GM21786 (cell line): ENCODE measurements around the gene PRSS53.
"Not testable (repeated sequence)": the region's sequence is repeated elsewhere in the genome, so short reads cannot be mapped to it uniquely, and the experiment has no call there.

Source experiments
- ATAC-seq: cut with Tn5 transposase; IDR thresholded peaks from one replicate; pipeline ENCODE4 v1.9.1; 2021; ENCODE audit not compliant: unreplicated experiment

PRSS53 gene

DNA sequence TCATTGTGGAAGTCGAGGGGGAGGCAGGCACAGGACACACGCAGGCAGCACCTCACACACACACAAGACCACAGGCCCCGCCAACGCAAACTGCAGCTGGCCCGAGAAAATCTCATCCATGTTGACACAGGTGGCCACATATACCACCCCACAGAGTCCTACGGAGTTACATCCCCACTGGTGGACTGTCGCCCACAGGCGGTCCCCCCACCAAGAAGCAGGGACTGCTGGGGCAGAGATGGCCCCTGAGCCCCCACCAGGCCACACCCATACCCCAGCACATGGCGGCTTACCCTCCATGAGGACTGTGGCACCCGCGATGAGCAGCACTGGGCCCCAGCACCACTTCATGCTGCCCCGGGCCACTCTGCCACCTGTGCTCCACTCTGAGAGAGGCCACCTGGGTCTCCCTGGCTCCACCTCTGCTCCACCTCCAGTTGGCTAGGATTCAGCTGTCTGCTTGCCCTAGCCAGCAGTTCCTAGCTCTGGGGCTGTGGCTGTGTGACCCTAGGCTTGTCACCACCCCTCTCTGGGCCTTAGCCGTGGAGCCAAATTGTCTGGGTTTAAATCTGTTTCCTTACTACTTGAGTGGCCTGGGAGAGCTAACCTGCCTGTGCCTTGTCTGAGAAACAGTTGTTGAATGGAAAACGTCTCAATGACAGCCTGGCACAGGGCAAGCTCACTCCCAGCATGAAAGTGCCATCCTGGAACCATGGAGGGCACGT is at the start of gene PRSS53:
Gene PRSS53, minus strand, starts transcription at position 485 of the 725 bp plus-strand sequence. Its CDS starts 134 bp downstream, at position 351.
- no peak for ATAC-seq

DNA sequence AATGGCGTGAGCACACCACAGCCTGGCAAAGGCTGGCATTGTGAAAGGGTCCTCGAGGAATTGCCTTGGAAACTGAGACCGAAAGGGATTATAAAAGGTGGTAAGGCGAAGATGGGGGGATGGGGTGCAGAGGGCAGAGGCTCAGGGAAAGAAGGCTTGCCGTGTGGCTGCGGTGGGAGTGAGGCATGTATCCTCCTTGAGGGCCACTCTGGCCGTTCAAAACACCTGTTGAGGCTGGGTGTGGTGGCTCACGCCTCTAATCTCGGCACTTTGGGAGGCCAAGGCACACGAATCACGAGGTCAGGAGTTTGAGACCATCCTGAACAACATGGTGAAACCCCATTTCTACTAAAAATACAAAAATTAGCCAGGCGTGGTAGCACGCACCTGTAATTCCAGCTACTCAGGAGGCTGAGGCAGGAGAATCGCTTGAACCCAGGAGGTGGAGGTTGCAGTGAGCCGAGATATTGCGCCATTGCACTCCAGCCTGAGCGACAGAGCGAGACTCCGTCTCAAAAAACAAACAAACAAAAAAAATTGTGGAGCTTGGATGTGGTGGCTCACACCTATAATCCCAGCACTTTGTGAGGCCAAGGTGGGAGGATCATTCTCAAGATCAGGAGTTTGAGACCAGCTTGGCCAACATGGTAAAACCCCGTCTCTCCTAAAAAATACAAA is 48.2 kb upstream of the PRSS53 start:
- ATAC-seq = not testable (repeated sequence)

DNA sequence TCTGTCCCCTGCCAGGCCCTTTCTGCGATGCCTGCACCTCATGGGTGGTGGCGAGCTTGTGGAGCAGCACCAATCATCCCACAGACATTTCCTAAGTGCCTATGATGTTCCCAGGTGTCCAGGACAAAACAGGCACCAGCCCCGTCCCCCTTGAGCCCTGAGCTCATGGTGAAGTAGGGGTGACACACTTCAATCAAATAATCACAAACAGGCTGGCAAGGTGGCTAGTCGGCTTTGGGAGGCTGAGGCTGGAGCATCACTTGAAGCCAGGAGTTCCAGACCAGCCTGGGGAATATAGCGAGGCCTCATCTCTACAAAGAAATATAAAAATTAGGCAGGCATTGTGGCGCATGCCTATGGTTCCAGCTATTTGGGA is 47.5 kb upstream of the PRSS53 start:
- ATAC-seq = no peak

DNA sequence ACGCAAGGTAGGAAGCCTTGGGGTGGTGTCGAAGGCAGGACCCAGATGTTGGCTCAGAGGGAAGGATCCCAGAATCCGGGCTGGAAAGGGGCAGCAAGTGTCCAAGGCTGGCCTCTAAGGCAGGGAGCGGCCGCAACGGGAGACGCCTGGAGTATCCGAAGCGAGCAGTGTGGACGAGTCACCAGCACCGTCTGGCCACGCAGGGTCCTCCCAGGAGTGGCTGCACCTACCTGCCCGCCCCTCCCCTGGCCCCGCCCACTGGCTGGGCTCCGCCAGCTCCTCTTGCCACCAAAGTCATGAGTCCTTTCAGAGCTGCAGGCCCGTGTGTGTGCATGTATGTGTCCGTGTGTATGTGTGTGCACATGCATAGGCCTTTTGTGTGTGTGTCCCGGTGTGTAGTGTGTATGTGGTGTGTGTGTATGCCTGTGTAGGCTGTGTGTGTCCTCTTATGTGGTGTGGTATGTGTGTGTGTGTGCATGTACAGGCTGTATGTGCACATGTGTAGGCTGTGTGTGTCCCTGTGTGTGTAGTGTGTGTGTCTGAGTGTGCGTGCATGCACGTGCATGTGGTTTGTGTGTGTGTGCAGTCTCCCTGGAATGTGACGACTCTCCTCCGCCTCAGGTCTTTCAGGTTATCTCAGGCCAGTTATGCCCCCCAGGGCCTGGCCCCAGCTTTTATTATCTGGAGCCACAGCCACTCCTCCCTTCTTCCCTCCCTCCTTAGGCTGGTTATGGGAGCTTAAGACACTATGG is 47.0 kb upstream of the PRSS53 start, which contains the start of gene PRSS8:
Gene PRSS8, minus strand, starts transcription at position 193 of the 752 bp plus-strand sequence. CDS start 229 bp downstream, outside the sequence.
- ATAC-seq = no peak

DNA sequence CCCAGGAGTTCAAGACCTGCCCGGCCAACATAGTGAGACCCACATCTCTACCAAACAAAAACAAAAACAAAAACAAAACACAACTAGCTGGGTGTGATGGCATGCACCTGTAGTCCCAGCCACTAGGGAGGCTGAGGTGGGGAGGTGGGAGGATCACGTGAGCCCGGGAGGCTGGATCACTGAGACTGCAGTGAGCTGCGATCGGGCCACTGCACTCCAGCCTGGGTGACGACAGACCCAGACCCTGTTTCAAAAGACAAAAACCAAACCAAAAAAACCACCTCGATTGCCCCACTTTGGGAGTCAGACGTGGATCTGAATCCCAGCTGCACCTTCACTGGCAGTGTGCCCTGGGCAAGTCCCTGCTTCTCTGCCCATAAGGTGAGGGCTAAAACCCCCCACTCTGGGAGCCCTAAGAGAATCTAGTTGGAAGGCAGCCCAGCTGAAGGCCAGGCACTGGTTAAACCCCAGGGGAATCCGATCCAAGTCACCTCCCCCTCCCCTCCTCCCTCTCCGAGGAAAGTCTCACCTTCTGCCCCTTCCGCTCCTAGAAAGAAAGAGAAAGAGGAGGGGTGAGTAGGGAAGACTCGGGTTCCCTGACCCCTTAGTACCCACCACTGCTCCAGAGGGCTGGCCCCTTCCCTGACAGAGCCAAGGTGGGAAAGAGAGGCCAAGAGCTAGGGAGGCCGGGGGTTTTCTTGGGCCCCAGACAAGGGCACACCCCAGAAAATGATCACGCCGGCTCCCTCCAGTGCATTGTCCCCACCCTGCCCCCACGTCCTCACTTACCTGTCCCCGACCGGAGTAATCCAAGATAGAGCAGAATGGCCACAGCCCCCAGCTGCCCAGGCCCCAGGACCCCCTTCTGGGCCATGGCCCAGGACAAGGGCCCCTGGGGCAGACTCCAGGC is 46.1 kb upstream of the PRSS53 start:
- ATAC-seq = no peak

DNA sequence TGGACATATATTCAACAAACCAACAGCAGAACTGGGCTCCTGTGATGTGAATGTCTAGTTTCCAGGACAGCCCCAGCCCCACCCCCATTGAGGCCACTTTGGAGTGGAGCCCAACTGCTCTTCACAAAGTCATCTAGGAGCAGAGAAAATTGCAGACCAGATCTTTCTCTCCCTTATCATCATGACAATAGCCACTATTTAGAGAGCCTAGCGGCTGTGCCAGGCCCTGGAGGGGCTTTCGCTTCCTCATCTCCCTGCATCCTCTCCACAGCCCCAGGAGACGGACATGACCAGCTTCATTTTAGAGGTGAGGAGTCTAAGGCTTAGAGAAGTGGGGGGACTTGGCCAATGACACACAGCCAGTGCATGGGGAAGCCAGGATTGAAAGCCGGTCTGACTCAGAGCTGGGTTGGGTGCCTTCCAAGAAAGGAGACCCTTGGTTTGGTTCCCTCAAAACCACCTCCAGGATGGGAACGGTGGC is 45.4 kb upstream of the PRSS53 start:
- ATAC-seq = no peak

DNA sequence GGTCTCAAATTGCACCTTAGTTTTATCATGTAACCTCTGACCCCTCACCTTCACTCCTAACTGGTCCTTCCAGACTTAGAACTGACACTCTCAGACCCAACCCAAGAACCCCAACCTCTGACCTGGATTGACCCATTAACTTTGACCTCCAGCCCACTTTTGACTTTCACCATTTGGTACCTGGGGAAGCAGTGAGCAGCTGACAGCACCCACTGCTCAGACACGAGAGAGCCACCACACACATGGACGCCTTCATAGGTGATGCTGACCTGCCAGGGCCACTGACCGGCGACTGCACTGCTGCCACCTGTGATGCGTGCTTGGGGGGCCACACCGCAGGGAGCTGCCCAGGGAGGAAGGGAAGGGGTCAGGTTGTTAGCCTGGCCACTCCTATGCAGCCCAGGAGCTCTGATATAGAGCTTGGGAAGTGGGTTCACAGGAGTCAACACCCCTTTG is 44.3 kb upstream of the PRSS53 start:
- no peak for ATAC-seq

DNA sequence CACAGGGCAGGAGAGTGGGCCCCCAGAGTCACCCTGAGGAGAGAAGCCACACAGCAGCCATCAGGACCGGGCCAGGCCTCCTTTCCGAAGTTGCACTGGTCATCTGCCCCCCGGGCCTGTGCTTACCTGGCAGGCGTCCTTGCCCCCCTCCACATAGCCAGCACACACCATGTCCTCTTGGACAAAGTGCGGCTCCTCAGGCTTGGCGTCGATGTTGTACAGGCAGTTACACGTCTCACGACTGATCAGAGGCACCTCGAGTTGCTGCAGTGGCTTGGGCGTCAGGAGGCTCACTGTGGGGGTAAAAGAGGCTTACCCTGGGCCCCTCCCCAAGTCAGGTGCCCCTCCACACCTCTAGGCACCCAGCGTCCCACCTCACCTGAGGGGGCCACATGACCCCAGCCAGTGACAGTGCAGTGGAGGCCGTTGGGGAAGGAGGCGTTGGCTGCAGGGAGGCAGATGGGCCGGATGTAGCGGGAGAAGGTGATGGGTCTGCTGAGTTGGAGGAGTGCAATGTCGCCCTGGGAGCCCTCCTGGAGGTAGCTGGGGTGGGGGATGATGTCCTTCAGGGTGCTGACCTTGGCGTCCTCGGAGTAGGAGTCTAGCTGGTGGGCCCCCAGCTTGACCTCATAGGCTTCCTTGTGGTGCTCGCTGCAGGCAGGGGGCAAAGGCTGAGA is 43.7 kb upstream of the PRSS53 start:
- ATAC-seq = no peak

DNA sequence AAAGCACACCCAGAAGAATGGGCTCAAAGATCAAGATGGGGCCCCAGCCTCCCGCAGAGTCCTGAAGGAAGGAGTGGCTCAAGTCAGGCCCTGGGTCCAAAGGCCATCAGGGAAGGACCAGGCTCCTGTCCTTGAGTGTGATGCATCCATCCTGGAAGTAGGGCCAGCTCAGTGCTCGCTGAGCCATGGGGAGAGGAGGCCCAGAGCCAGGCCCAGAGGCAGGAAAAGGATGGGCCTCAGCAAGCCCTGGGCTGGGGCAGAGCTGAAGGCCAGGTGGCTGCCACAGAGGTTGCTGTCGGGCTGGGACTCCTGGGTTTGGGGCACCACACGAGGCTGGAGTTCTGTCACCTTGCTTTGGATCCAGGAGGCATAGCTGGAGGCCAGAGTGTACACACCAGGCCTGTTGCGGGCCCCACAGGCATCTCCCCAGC is 43.1 kb upstream of the PRSS53 start:
- ATAC-seq = no peak

DNA sequence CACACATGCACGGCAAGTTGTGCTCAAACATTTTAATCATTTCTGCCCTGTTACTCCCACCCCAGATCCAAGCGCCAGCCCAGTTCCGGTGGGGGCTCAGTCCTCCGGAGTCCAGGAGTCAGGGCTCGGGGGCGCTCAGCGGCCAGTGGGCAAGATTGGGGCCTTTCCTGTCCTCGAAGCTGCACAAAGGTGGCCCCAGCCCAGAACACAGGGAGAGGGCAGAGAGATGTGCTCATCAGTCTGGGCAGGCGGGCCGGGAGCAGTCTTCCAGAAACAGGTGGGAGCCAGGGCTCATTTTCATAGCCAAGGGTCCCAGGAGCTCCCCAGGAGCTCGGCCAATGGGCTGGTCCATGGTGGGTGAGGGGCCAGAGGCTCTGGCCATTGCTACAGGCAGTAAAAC is 42.7 kb upstream of the PRSS53 start:
- no peak for ATAC-seq

DNA sequence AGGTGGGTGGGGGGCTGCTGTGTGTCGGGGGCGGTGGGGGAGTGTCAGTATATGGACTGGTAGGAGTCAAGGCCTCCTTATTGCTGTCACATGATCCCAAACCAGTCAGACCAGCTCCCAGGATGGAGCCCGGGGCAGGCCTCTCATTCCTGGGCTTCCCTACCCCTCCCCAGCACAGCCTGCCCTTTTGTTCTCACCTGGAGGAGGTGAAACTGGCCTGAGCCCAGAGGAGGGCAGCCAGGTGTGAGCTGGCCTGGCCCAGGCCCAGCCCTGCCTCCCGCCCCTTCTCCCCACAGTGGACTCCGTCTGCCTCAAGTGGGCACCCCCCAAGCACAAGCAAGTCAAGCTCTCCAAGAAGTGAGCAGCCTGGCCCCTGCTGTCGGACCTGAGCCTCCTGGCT is 42.2 kb upstream of the PRSS53 start:
- ATAC-seq = no peak

DNA sequence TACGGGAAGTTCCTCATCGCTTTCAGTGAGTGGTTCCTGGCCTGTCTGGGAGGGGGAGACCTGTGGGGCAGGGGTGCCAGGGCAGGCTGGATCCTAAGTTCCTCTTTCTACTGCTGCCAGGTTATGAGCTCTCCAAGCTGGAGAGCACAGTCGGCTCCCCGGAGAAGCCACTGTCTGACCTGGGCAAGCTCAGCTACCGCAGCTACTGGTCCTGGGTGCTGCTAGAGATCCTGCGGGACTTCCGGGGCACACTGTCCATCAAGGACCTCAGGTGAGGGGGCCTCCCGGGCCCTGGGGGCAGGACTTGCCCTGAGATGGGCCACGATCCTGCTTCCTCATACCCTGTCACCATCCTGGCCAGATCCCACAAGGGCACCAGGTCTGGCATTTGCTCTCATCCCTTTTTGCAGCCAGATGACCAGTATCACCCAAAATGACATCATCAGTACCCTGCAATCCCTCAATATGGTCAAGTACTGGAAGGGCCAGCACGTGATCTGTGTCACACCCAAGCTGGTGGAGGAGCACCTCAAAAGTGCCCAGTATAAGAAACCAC is 41.7 kb upstream of the PRSS53 start:
- no peak for ATAC-seq

DNA sequence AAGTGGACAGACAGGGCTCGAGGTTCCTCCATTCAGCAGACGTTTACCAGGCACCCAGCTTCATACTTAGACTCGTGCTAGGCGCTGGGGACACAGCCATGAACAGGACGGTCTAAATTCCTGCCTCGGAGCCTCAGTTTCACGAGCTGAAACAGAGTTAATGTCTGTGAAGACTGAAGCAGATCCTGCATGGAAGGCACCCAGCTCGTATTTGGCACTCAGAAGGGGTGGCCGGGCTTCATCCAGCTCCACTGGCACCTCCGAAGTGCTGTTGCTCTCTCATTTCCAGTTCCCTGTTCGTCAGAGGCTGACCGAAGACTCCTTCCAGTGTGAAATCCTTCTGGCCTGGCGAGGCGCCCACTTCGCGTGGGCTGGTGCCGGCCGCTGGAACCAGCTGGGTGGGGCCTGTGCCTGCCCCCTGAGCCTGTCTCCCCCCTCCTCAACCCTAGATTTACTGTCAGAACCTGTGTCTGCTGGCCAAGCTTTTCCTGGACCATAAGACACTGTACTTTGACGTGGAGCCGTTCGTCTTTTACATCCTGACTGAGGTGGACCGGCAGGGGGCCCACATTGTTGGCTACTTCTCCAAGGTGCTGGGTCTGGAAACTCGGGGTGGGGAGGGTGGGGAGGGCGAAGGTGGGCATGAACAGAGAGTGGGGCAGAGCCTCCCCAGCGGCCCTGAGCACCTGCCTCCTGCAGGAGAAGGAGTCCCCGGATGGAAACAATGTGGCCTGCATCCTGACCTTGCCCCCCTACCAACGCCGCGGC is 41.0 kb upstream of the PRSS53 start:
- ATAC-seq = no peak

DNA sequence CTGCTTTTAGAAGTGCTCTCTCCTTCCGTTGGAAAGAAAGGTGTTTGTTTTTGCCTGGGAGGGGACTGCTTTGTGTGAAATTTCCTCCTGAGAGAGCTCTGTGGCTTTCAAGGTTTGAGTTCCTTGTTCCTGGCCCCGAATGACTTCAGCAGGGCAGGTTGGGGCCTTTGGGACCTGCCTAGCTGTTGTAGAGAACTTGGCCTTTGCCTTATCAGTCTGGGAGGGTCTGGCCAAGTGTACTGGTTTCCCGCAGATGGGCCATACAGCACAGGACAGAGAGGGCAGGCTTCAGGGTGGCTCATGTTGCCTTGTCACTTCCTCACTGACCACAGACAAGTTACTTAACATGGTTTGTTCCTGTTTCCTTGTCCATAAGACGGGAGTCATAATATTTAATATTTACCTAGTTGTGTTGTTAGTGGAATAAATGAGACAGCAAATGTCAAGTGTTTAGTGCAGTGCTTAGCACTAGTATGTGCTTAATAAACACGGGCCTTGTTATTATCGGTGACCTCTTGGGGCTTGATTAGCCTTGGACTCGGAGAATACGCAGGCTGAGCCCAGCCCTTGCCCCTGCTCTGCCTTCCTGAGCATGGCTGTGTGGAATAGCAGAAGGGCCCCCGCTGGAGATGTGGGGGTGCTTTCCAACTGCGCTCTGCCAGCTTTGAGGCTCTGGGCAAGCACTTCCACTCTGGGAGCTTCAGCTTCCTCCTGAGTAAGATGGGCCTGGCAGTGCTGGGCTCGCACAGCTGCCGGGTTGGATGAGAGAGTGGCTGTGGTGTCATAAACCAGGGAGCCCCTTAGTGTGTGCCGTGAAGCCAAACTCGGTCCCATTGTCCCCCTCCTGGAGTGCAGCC is 40.2 kb upstream of the PRSS53 start:
- no peak for ATAC-seq

DNA sequence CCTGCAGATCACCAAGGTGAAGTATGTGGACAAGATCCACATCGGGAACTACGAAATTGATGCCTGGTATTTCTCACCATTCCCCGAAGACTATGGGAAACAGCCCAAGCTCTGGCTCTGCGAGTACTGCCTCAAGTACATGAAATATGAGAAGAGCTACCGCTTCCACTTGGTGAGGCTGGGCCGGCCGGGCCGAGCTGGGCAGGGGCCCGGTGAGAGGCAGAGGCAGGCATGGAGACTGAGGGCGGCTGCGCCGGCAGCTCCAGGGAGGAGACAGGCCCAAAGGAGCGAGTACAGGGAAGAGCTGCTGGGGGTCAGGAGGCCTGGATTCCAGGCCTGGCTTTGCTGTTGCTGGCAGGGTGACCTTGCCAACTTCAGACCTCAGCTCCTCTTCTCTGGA is 38.4 kb upstream of the PRSS53 start:
- ATAC-seq = no peak

DNA sequence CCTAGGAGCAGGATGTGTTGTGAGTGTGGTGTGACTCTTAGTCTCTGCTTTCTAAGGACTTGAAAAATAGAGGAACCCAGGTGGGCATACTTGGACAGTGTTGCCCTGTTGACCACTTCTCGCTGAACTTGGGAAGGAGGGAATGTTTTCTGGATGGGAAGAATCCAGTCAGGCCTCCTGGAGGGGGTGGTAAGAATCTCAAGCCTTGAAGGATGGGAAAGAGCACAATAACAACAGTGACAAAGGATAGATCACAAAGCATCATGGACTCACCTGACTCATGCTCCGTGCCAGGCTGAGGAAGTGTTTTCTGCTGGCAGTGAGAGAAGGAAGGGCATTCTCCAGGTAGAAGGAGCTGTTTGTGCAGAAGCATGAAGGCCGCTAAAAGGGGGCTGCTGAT is 37.1 kb upstream of the PRSS53 start:
- ATAC-seq = no peak

DNA sequence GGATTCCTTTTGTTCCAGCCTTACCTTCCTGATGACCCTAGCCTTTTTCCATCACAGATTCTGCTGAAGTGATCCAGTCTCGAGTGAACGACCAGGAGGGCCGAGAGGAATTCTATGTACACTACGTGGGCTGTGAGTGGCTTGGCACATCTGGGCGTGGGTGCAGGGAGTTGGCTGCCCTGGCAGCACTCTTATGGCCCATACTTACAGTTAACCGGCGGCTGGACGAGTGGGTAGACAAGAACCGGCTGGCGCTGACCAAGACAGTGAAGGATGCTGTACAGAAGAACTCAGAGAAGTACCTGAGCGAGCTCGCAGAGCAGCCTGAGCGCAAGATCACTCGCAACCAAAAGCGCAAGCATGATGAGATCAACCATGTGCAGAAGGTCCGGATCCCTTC is 31.4 kb upstream of the PRSS53 start:
- ATAC-seq = no peak
